ENCODE measurements around the gene TMEM181.
"Not testable (repeated sequence)": the region's sequence is repeated elsewhere in the genome, so short reads cannot be mapped to it uniquely, and the experiment has no call there.

Gene TMEM181

DNA sequence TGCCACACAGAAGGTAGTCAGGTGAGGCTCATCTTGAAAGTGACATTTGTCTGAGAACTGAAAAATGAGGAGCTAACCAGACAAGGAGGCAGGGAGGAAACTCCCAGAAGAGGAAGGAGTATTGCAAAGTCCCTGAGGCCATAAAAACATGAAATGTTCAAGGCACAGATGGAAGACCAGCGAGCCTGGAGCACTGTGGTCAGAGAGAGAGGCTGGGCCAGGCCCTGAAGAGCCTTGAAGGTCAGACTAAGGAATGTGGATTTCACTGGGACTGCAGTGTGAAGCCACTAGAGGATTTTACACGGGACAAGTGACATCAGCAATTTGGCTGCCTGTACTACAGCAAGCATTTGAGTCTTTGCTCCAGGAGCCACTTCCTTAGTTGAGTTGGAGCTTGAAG is 21.1 kb upstream of the TMEM181 start:
- DNase-seq = no peak

DNA sequence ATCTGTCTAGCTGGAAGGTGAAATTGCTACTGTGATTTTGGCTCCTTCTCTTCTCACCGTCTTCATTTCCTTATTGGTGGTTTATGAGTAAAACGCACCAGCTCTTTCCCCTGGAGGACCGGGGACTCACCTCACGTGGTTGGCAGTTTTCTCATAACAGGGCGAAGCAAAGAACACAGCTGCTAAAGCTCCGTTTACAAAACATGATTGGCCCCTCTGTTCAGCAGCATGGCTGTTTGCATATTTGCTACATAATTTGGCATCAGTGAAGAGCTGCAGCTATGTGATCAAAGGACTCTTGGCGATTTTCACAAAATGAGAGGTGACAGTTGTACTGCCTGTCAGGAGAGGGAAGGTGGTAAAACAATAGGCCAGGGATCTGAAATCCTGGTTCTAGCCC is 20.5 kb upstream of the TMEM181 start:
- DNase-seq = no peak

- no peak for DNase-seq
Measured at GRCh38 chr6:158539881-158540280, 20.0 kb upstream of the TMEM181 start.

- DNase-seq = no peak
Measured at GRCh38 chr6:158543606-158544185, 16.2 kb upstream of the TMEM181 start.

GRCh38 chr6:158544428-158544827 is 15.5 kb upstream of the TMEM181 start:
- DNase-seq = no peak

- DNase-seq = no peak
Measured at GRCh38 chr6:158545043-158545966, 14.6 kb upstream of the TMEM181 start.

DNA sequence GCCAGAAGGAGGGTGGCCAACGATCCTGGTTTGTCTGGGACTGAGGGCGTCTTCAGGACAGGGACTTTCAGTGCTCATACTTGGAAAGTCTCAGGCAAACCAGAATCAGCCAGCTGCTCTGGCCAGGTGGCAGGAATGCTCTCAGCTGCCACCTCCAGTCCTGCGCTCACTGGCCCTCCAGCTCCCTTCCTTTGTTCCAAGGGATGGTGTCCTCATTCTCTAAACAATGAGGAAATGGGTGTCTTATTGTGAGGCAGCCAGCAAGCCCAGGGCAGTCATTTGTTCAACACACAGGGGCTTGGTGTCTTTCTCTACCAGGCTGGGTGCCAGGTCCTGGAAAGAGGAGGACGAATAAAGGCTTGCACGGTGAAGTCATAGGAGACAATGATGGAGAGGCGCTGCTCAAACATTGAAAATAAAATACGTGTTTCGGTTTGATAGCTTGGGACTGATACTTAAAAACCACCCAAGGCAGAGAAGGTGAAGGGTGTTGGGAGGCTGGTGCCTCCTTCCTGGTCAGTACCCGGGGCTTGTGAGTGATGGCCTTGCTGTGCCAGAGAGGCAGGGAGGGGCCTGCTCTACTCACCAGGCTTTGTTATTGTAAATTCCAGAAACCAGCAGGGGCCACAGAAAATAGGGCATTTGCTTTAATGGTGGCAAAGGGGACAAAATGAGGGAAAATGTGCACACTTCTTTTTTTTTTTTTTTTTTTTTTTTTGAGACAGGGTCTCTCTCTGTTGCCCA is 11.3 kb upstream of the TMEM181 start:
- DNase-seq = no peak

GRCh38 chr6:158552055-158552795 is 7.7 kb upstream of the TMEM181 start:
- no peak for DNase-seq

DNA sequence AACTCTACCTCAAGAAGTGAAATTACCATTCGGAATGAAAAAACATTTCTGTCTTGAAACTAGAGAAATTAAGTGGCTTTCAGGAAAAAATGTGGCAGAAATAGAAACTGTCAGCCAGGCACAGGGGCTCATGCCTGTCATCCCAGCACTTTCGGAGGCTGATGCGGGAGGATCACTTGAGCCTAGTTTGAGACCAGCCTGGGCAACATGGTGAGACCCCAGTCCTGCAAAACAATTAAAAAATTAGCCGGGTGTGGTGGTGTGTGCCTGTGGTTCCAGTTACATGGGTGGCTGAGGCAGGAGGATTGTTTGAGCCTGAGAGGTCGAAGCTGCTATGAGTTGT is 7.1 kb upstream of the TMEM181 start:
- no peak for DNase-seq

DNA sequence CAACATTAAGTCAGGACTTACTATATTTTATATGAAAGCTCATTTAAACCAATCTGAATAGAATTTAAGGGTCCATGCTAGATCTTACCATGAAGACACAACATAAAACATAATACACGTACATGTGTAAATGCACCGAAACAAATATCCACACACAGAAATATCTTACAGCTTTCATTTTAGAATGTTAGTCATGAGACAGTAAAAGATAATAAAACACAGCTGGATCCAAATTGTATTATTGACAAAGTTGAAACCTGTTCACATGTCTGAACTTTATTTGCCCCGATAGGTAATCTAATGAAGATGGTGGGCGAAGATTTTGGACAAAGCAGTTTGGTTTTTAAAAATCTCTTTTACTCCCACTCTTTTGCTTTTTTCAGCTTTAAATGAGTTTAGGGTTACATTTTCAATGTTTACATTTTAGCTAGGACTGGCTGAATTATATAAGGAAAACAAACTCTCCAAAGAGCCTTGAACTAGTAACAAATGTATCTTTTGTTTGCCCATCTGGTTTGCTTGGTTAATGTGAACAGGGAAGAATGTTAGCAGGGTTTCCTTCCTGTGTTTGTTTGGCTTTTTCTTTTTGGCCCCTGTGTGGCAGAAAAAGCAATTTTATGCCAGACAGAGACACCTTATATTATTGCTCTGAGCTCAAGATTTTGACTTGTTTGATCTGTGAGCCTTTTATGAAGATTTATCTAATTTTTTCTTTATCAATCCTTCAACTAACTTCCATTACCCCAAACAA is 5.1 kb upstream of the TMEM181 start:
- DNase-seq = no peak

DNA sequence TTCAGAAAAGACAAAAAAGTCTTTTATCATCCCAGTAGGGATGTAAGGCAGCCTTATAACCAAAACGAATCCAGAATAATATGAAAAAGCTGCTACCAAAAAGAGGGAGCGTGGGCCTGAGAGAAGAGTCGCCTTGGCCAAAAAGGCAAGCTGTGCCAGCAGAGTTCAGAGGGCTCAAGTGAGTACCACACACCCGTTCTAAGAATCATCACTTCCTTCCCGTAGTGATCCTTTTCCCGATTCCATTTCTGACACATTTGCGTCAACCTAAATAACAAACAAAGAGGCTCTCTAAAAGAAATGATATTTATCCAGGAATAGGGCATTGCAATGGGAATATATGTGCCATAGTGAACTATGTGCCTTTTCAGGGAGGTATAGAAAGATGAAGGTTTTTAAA is 3.8 kb upstream of the TMEM181 start:
- DNase-seq = no peak

DNA sequence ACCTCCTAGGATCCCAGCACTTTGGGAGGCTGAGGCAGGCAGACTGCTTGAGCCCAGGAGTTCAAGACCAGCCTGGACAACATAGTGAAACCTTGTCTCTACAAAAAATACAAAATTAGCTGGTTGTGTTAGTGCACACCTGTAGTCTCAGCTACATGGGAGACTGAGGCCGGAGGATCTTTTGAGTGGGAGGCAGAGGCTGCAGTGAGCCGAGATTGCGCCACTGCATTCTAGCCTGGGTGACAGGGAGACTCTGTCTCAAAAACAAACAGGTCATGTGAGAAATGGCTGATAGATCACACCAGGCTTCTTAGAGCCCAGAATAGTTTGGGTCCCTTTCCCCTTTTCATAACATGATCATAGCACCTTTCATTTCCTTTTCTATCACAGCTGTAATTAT is 2.8 kb upstream of the TMEM181 start:
- not testable (repeated sequence) for DNase-seq

- no peak for DNase-seq
Measured at GRCh38 chr6:158557927-158558326, 2.0 kb upstream of the TMEM181 start.

DNA sequence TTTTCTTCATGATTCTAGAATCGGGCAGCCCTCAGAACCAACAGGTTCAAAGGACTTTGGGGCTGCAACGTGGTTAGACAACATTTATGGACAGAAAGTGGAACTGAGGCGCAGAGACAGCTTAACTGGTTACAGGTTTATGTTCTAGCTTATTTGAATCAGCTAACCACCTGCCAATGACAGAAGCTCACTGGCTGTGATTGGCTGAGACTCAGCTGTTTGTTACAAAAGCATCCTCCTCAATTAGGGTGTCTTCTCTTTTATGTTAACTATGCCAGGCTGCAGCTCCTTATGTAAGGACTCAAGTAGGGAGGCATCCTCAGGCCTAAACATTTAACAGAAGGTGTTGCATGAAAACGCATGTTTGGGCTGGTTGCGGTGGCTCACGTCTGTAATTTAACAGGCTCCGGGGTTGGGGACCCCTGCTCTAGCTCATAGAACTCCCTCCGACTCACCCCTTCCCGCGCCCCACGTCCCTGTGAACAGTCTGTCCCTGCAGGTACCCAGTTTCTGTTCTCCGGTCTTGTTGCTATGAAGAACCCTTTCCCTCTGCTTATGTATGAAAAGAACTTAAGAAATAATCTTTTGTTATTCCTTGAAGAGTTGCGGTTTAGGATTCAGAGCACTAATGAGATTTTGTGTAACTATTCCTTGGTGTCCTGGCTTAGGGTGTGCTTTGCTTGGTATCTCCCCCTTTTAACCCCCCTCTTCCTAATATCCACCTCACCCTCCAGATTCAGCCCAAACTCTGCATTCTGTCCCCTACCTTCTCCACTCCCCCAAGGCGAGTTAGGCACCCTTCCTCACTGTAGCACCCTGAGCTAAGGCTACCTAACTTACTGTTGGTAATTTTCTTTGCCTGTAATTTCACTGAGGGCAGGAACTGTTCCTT is 1.2 kb upstream of the TMEM181 start:
- DNase-seq = no peak

- no peak for DNase-seq
Measured at GRCh38 chr6:158559338-158559894, 475 bp upstream of the TMEM181 start.

DNA sequence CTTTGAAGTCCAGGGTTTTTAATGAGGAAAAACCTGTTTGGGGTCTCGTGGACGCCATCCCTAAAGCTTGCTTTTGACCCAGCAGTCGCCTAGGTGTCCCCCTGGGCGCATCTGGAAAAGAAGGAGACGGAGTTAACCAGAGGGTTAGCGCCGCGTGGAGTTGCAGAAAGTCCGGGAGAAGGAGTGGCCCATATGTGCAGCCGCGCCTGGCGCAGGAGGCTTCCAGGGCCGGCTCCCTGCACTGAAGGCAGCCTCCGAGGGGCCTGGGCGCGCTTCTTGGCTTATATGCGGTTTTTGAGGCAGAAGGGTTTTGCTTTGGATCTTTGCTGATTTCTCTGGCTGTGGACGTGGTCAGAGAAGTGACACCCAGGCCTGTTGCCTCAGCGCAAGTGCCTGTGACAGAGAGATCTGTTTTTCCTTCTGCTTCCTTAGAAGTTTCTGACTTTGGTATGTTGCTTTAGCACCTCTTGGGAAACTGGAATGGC is 987 bp downstream of the TMEM181 start:
- no peak for DNase-seq

GRCh38 chr6:158561321-158561884 is 1.5 kb downstream of the TMEM181 start:
- no peak for DNase-seq

GRCh38 chr6:158561938-158562337 is 2.0 kb downstream of the TMEM181 start:
- DNase-seq = no peak

DNA sequence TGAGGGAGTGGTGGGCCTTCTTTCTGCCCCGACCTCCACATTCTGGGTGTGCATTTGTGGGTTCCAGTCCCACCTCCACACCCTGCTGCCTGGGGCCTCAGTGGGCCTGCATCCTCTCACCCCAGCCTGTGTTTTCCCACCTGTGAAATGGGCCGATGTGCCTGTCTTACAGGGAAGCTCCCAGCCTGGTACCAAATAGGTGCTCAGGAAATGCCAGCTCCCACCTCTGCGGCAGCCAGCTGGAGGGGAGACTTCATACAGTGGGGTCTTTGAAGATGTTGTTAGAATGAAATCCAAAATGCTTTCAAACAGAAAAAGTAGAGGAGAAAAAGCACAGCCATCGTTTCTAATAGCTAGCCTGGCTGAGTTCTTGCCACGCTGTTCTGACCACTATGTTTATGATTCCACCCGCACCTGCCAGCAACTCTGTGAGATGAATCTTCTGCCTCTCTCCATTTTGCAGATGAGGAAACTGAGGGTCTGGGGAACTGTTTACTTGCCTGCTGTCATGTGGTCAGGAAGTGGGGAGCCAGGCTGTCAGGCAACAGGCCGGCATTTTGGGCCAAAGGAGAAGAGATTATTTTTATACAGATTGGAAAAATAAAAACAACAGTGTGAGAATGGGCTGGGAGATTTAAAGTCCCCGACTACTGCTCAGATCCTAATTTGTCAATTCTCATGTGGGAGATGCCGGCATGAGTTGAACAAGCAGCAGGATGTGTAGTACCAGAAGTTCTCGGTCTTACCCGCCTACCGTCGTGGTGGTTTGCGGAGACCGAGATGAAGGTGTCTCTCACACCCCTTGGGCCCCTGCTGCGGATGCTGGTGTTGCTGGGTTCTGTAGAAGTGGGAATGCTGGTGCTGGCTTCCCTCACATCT is 4.6 kb downstream of the TMEM181 start:
- DNase-seq = no peak

DNA sequence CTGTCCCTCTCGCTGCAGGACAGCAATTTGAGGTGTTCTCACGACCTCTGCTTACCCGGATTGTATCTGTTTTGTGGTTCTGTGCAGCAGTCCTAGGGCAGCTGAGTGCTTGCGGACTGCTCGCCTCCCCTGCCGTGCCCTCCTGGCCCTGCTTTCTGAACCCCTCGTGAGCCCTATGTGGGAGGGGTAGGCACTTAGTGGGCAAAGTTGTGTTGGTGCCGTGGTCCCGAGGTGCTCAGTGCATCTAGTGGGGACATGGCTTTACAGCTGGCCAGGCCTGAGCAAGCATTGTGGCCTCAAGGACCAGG is 5.2 kb downstream of the TMEM181 start:
- no peak for DNase-seq
